HG03520 (cell line): ENCODE results near the gene NES.
"Not testable (repeated sequence)": the region's sequence is repeated elsewhere in the genome, so short reads cannot be mapped to it uniquely, and the experiment has no call there.

Source experiments
- ATAC-seq: cut with Tn5 transposase; IDR thresholded peaks from one replicate; pipeline ENCODE4 v1.9.1; 2021; ENCODE audit warnings: mild to moderate bottlenecking, moderate library complexity; ENCODE audit not compliant: unreplicated experiment

NES gene

DNA sequence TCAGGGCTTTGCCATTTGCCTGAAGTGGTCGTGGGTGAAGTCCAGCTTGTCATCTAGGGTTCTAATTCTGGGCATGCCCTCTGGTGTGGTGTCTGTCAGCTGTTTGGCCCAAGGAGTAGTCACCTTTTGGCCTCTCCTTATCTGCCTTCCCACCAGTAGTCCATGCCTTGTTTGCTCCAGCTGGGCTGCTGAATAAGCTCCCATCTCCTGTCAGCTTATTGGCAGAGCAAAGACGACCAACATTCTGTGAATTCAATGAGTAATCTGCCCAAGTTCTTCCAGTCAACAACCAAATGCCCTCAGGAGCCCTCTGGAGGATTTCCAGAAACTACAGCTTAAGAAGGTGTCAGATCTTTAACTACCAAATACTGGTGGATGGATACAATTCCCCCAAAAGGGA is 28.3 kb downstream of the NES start:
- ATAC-seq, result no peak

DNA sequence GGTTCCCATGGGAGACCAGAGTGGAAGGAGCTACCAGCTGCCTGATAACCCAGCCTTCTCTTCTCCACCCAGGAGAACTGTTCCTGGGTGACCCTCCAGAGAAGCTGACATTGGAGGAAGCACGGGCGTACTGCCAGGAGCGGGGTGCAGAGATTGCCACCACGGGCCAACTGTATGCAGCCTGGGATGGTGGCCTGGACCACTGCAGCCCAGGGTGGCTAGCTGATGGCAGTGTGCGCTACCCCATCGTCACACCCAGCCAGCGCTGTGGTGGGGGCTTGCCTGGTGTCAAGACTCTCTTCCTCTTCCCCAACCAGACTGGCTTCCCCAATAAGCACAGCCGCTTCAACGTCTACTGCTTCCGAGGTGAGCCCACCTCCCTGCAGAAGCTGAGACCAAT is 28.7 kb downstream of the NES start:
- ATAC-seq, result no peak

DNA sequence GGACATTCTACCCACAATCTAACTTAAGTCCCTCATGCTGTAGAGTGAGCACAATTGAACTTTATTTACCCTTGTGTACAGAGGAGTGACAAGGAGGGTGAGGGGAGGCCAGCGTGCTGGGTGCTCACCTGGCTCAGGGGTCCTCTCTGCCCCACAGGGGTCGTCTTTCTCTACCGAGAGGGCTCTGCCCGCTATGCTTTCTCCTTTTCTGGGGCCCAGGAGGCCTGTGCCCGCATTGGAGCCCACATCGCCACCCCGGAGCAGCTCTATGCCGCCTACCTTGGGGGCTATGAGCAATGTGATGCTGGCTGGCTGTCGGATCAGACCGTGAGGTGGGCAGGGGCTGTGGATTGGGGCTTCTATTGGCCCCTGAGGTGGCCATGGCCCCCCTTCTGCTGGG is 29.9 kb downstream of the NES start:
- no peak for ATAC-seq

DNA sequence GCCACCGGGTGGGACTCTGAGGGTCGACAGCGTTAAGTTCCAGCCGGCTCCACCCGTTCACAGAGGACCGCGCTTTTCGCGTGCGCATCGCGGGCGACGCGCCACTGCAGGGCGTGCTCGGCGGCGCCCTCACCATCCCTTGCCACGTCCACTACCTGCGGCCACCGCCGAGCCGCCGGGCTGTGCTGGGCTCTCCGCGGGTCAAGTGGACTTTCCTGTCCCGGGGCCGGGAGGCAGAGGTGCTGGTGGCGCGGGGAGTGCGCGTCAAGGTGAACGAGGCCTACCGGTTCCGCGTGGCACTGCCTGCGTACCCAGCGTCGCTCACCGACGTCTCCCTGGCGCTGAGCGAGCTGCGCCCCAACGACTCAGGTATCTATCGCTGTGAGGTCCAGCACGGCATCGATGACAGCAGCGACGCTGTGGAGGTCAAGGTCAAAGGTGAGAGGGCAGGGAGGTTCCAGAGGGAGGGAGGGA is 30.4 kb downstream of the NES start:
- no peak for ATAC-seq

DNA sequence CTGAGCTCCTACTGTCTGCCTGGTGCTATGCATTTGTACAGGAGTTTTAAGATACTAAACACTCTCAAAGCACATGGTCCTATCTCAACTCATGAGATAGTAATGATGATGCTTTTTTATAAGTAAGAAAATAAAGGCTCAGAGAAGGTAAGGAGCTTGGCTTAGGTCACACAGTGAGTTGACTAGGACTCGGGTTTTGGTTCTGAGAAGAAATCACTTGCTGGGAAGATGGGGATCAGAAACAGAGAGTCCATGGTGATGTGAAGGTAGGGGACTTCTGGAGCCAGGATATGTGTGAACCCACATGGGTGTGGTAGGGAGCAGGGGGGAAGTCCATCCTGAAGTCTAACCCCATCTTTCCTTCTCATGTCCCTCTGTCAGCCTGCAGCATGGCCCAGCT is 31.5 kb downstream of the NES start:
- ATAC-seq, result no peak

DNA sequence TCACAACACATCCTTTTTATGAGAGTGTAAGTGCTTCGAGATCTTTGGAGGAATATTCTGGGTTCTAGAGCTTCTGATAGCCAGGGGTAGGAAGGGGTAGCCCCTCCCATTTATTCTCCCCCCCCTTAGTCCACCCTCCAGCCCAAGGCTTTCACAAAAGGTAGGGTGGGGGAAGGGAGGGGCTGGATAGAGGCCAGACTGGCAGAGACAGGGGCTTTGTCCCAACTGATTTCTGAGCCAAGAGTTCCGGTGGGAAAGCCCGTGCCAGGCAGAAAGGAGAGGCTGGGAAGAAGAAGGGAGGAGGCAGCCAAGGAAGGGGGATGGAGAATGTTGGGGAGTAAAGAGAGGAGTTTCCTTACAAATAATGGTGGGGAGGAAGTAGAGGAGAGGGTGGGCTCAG is 32.2 kb downstream of the NES start:
- no peak for ATAC-seq

DNA sequence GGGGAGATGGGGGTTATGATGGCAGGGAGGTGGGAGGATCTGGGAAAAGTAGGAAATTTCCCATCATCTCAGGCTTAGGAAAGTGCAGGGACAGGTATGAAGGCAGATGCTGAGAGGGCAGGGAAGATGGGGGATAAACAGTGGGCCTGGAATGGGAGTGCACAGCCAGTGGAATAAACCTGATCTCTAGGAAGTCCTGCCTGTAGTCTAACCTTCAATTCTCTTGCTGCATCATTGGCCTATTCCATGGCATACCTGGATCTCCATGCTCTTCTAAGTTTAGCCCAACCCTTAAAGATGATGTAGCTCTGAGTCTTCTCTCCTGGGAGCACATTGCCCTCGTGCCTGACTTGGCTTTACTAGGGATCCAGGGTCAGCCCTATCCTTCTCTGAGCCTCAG is 32.6 kb downstream of the NES start:
- ATAC-seq, result no peak

DNA sequence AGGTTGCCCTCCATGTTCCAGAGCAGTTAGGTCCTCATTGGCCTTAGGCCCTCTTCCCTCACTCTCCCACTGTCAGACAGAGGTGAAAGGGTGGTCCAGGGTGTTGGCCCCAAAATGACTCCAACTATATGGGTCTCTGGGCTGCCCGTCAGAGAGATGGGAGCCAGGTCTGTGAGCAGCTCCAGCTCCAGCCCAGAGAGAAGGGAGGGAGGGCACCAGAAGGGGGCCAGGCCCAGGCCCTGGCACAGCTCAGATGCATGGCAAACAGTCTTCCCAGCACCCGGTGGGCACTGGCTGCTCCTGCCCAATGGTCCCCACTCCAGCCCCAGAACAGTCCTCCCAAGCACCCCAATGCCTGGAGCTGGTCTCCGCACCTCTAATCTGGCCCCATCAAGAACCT is 33.1 kb downstream of the NES start:
- ATAC-seq, result no peak

DNA sequence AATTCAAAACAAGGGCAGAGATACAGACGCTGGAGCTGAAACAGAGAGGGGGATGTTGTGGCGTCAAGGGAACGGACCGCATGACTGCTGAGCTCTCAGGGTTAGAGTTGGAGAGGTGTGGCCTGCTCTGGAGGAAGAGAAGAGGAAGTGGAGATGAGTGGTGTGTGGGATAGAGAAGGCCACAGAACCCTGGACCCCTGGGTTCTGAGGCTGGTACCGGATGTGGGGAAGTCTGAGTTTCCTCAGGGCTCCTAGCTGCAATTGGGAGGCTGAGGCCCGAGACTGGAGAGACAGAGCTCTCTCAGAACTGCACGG is 33.5 kb downstream of the NES start:
- ATAC-seq, result peak; percentile 53

DNA sequence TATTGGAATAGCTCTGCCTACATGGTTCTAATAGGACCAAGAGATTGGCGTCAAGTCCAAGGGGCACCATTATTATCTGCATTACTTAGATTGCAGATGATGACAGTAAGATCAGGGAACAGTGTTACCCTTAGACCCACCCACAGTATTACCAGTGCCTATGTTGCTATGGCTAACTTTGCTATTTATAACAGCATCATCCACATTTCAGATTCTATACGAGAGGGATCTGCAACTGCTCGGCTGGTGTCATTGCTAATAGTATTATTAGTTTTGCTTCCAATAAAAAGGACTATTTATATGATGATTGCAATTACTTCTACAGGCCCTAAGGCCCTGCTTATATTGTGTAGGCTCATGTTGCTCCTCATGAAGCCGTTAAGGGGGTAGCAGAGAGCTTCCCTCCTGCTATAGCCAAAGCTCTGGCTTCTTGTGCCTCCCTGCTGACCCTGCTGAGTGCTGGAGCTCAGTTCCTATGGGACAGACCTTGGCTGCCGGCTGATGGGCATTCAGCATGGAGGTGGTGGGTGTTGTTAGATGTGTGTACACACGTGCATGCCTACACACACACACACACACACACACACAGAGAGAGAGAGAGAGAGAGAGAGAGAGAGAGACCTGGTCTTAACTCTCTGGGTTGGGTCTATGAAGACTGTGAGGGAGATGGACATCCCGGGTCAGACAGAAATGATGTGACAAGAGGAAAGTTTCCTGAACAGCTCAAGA is 34.0 kb downstream of the NES start:
- no peak for ATAC-seq

DNA sequence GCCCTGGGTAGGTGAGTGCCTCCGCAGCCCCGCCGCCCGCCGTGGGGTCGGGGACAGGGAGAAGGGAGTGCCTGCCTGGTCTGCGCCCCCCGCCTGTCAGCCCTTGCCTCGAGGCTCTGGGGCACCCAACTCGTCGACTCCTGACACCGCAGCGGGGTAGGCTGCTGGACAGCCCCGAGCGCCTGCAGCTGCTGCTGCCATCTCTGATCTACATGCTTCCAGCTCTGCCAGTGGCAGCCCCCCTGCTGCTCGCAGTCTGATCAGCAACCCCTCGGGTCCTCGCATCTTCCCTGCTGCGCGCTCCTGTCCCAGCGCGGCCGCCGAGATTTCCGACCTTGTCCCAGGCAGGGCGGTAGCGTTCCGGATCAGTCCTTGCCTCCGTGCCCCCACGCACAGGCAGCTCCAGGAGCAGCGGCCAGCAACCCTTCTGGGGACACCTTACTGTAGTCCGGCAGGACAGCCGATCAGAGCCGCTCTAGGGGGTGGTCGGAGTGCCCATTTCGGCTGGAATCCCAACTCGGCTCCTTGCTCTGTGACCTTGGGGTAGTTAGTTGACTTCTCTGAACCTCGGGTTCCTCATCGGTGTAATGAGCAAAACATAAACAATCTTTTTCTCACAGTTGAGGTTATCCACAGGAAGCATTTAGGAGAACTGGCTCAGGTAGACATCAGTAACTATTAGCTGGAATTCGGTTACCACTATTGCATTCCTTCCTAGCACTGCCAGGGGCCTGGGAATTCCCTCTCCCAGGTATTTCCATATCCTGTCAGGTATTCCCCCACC is 34.8 kb downstream of the NES start:
- ATAC-seq, result no peak

DNA sequence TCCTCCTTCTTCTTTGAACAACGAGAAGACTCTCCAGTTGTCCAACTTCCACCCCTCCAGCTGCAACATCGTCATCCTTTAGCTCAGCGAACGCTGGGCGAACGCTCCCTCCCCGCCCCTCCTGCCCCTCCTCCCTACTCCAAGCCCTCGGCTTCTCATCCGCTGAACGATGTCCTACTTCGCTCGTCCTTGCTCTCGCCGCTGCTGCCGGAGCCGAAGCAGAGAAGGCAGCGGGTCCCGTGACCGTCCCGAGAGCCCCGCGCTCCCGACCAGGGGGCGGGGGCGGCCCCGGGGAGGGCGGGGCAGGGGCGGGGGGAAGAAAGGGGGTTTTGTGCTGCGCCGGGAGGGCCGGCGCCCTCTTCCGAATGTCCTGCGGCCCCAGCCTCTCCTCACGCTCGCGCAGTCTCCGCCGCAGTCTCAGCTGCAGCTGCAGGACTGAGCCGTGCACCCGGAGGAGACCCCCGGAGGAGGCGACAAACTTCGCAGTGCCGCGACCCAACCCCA is 35.4 kb downstream of the NES start, which contains the start of gene BCAN:
TSS of gene BCAN (plus strand) at position 357 of the 504 bp plus-strand sequence. CDS start 3,938 bp downstream, outside the sequence.
- no peak for ATAC-seq

DNA sequence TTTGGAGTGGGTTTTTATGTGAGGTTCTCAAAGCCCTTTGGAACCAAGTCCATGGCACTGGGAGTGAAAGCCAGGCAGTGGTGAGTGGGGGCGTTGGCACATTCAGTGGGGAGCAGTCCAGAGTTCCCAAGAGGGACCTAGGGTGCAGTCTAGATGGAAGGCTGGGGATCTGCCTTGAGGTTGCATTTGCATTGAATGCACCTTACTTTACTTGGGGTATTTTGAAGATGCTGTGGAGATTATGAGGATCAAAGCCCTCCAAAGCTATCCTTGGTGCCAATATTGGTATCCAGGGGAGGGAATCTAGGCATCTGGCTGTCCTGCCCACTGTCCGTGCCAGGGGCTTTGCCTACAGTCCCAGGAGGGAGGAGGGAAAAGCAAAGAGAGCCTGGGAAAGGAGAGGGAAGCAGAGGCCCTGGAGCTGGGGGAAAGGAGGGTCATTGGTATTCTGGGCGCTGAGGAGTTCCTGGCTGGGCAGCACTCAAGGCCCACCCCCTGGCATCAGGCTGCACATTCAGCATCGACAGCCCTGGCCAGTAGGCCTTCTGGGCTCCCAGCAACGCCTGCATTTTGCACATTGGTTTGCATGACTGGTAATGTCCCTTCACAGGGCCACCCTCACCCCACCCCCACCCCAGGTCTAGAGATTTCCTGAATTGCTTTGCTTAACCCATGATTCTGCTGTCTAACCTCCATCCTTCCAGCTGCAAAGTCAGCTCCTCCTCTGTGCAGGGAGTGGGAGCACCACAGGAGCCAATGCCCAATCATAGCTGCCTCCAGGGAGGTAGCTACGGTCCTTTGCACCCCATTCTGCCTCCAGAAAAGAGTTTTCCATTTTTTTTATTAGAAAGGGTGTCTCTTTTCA is 36.1 kb downstream of the NES start:
- no peak for ATAC-seq

DNA sequence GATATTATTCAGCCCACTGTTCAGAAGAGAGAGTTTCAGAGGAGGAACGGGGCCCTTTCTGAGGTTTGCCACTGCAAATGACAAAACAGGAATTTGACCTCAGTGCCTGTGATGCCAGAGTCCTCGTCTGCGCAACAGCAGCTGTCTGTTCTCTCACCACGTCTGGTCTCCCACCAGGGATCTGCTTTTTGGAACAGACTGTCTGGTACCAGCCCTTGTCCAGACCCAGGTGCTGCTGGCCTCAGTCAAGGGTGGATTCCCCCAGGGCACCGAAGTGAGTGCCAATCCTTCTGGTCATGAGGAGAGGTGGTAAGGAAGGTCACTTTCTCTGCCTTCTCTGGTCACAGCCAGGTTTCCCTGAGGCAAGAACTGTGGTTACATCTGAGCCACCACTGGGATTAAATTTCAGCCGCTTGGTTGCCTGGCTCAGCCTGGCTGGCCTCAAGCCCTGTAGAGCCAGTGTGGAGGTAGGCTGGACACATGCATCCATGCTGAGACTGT is 37.6 kb downstream of the NES start:
- ATAC-seq, result no peak

DNA sequence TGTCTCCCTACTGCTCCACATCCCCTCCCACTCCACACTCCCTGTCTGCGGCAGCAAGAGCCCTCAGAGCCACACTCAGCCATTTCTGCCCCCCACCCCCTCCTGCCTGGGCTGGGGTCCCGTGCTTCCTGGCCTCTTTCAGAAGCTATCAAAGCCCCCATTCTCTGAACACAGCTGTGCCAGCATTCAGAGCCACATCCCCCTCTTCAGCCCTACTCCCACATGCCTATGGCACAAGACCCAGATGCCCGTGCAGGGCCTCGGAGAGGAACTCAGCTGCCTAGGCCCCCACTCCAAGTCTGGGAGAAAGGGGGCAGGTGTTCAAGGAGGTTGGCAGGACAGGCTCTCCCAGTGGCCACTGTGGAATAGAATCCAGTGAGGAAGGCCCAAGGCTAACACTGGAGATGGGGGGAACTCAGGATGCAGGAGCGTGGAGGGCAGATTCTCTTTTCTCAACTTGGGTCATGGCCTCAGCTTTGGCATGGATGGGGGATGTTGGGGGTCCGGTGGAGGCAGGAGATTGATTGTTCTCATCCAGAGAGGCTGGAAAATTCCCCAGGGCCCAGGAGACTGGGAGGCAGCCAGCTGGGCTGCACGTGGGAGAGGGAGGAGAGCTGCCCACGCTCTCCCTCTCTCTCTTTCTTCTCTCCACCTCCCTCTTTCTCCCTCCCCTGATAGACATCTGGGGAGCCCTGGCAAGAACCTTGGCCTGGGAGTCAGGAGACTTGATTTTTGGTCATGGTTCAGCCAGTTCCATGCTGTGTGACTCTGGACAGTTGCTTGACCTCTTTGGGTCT is 38.8 kb downstream of the NES start:
- ATAC-seq, result no peak

DNA sequence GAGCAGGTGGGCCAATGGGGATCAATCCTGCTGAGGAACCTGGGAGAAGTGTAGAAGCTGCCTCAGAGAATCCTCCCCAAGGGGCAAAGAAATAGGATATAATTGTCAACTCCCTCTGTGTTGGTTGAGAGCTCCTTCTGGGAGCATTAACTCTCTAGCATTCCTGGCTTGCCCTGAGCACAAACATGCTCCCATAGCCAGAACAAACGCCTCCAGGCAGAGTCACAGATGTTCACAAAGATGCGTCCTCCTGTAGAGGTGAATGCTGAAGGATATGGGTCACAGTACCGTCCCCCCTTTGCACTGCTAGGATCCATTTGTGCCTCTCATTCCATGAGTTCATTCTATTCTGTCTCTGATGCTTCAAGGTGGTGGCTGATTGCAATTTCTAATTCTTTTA is 44.9 kb downstream of the NES start:
- no peak for ATAC-seq

DNA sequence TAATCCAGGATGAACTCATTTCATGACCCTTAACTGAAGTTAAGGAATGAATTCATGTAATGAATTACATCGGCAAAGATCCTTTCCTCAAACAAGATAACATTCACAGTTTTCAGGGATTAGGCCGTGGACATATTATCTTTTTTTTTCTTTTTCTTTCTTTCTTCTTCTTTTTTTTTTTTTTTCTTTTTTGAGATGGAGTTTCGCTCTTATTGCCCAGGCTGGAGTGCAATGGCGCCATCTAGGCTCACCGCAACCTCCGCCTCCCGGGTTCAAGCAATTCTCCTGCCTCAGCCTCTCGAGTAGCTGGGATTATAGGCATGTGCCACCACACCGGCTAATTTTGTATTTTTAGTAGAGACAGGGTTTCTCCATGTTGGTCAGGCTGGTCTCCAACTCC is 46.1 kb downstream of the NES start:
- ATAC-seq, result not testable (repeated sequence)

DNA sequence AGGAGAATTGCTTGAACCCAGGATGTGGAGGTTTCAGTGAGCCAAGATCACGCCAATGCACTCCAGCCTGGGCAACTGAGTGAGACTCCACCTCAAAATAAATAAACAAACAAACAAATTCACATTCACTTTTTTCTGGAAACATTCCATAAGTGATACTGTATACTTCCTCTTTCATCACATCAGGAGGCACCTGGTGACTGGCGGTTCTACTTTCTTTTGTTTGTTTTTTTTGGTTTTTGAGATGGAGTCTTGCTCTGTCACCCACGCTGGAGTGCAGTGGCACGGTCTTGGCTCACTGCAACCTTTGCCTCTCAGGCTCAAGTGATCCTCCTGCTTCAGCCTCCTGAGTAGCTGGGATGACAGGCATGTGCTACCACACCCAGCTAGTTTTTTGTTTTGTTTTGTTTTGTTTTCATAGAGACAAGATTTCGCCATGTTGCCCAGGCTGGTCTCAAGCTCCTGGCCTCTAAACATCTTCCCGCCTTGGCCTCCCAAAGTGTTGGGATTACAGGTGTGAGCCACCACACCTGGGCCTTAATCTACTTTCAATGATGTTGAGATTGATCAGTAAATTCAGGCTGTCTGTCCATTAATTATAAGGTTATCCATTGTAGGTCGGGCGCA is 47.3 kb downstream of the NES start:
- ATAC-seq, result no peak

DNA sequence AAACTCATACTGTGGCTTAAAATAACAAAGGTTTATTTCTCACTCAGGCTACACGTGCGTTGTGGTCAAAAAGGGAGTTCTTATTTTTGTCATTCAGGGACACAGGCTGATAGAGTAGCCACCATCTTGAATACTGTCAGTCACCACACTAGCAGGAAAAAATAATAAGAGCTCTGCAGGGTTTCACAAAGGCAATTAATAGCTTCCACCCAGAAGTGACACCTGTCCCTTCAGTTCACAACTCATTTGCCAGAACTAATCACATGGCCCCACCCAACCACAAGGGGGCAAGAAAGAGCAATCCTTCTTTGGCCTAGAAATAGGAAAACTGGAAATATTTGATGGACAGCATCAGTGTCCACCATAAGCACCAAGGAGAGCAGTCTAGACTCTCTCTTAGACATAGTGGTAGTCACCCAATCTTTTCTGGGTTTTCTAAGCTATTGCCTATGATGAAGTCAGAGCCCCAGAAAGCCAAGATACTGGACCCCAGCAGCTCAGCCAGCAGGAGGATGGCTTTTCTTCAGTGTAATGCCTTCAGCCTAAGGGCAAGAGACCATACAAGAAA is 49.8 kb downstream of the NES start:
- ATAC-seq, result no peak

DNA sequence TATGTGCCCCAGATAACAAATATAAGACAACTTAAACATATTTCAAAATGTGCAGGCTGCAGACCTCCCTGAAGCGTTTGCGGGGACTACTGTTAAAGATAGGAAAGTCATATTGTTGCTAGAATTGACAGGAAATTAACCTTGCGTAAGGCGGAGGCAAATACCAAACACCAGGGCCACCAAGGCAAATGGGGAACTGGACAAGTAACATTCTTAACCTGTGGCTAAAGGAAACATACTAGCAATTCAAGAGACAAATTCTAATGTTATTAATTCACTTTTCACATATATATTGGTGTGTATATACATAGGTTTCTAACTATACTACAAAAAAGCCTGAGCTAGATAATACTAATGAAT is 51.1 kb downstream of the NES start:
- no peak for ATAC-seq
